Lower leg skin (tissue), 4 donors: ENCODE results near the gene LRP1B. TPM values are rescaled to one million over a fixed set of nuclear protein-coding genes. Genes with fewer than 3 reads are reported as not detected.

Experiments used
- DNase-seq, 2 donors: peaks; one replicate each; pipeline ENCODE4 v3.0.0-alpha.2; 2019; ENCODE audit warnings: low spot score in 2 of 2
- H3K4me3 ChIP-seq: fragments of 200-600 bp; sonication (generic); 2 replicates; pipeline ENCODE4 v1.5.1; 2017; ENCODE audit warnings: mild to moderate bottlenecking, low read depth; ENCODE audit not compliant: poor library complexity, severe bottlenecking
- CTCF ChIP-seq, 3 donors: fragments of 450-650 bp; IDR thresholded peaks; one replicate each; pipeline ENCODE4 v1.5.1; 2016; ENCODE audit warnings: antibody characterized with exemption in 3 of 3, mild to moderate bottlenecking in 3 of 3, moderate library complexity in 2 of 3
- POLR2A ChIP-seq, 2 donors: fragments of 450-650 bp; IDR thresholded peaks; one replicate each; pipeline ENCODE4 v1.6.1; 2016 to 2017; ENCODE audit warnings: antibody characterized with exemption in 2 of 2, mild to moderate bottlenecking in 1 of 2, moderate library complexity in 1 of 2
- WGBS, 2 donors: methylation state at CpG; one replicate each; pipeline ENCODE4 v1.1.5; 2018; 5-methylcytosine and 5-hydroxymethylcytosine counted together
- intact Hi-C: fragments of 100-400 bp; cut with DNase I; formaldehyde crosslinking; loops from one replicate; pipeline ENCODE4 v1.15.0; 2023; ENCODE audit warnings: low total_unique reads
- total RNA-seq, 4 donors: library from RNA; depleted of rRNA; stranded (reverse); fragments of >200 nt; gene quantifications; one replicate each; pipeline ENCODE4 v1.1.0, GENCODE V29; 2016

Gene LRP1B
- total RNA-seq, 4 donors from 2014 or later: 0.80 to 1.6 (median 1.0) TPM

- WGBS, 2 donors: 85 to 87% methylated on average over 7 of the region's 7 CpGs
- H3K4me3 ChIP-seq: no peak overlapping the region
These were observed 1591.5 kb downstream of the LRP1B start for GRCh38 chr2:140539242-140539875.

GRCh38 chr2:140529706-140530105 lies 1601.1 kb downstream of the LRP1B start:
- 63 to 68% methylated on average over 2 of the region's 2 CpGs for WGBS, 2 donors
- no peak for DNase-seq
- no peak overlapping the region for H3K4me3 ChIP-seq
- TF ChIP-seq CTCF (IDR thresholded peaks at IDR 0.05) (no peak), POLR2A (IDR thresholded peaks at IDR 0.05) (no peak)
- intact Hi-C loops: no loop called here

More at GRCh38 chr2:140539242-140539875, 1591.5 kb downstream of the LRP1B start:
- no peak for DNase-seq
- intact Hi-C loops: no loop called here
- TF ChIP-seq POLR2A (IDR thresholded peaks at IDR 0.05): no peak

- intact Hi-C loops: no loop called here
- DNase-seq: no peak
- no peak for TF ChIP-seq POLR2A (IDR thresholded peaks at IDR 0.05)
- no peak for TF ChIP-seq CTCF (IDR thresholded peaks at IDR 0.05)
- 47 to 63% methylated on average over 2 of the region's 2 CpGs for WGBS, 2 donors
- no peak overlapping the region for H3K4me3 ChIP-seq
These were observed 1601.8 kb downstream of the LRP1B start for GRCh38 chr2:140528982-140529381.

- H3K4me3 ChIP-seq: no peak overlapping the region
- TF ChIP-seq POLR2A (IDR thresholded peaks at IDR 0.05): no peak
- no peak for TF ChIP-seq CTCF (IDR thresholded peaks at IDR 0.05)
- DNase-seq: no peak
- intact Hi-C loops: no loop called here
These were observed 1604.2 kb downstream of the LRP1B start for GRCh38 chr2:140526575-140526974.

- intact Hi-C loops: no loop called here
- WGBS, 2 donors: 54 to 79% methylated on average over 3 of the region's 3 CpGs
- no peak overlapping the region for H3K4me3 ChIP-seq
- TF ChIP-seq POLR2A (IDR thresholded peaks at IDR 0.05) (no peak), CTCF (IDR thresholded peaks at IDR 0.05) (no peak)
- DNase-seq: no peak
These were observed 1618.7 kb downstream of the LRP1B start for GRCh38 chr2:140512106-140512505.

GRCh38 chr2:140509765-140510164 lies 1621.1 kb downstream of the LRP1B start:
- intact Hi-C loops: no loop called here
- no peak overlapping the region for H3K4me3 ChIP-seq
- WGBS, 2 donors: 94 to 98% methylated on average over 6 of the region's 6 CpGs
- TF ChIP-seq CTCF (IDR thresholded peaks at IDR 0.05) (no peak), POLR2A (IDR thresholded peaks at IDR 0.05) (no peak)
- no peak for DNase-seq
